Right renal pelvis (tissue), 4 donors: ENCODE data around the gene CHPF2. TPM values are rescaled to one million over a fixed set of nuclear protein-coding genes. Genes with fewer than 3 reads are reported as not detected.

Source experiments
- DNase-seq, 4 donors: peaks; one replicate each; pipeline ENCODE4 v3.0.0-alpha.2; 2013; ENCODE audit warnings: low read depth in 4 of 4, low spot score in 3 of 4, missing footprints in 1 of 4
- polyA plus RNA-seq, 4 donors: library from polyadenylated mRNA; unstranded; fragments of 120-200 nt; gene quantifications; one replicate each; pipeline ENCODE4 v1.2.1, GENCODE V29; 2013; ENCODE audit not compliant: insufficient read length in 4 of 4

CHPF2 gene
- polyA plus RNA-seq, 4 donors = 23.9 to 29.4 (median 25.3) TPM

DNA sequence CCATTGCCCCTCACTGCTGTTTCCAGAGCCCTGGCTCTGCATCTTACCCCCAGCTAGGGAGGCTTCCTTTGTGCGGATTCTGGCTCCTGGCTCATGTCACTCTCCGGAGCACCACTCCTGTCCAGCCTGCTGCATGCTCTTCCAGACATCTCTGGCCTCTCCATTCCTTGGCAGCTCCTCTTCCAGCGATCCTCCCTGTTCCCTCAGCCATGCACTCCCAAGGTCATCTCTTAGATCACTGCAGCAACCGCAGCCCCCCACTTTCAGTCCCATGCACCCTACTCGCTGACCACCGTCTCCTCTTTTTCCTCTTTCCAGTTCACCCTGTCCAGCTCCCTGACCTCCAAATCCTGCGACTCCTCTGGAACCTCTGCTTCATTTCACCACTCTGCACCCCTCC, 23.1 kb downstream of the CHPF2 start:
- DNase-seq = no peak

DNA sequence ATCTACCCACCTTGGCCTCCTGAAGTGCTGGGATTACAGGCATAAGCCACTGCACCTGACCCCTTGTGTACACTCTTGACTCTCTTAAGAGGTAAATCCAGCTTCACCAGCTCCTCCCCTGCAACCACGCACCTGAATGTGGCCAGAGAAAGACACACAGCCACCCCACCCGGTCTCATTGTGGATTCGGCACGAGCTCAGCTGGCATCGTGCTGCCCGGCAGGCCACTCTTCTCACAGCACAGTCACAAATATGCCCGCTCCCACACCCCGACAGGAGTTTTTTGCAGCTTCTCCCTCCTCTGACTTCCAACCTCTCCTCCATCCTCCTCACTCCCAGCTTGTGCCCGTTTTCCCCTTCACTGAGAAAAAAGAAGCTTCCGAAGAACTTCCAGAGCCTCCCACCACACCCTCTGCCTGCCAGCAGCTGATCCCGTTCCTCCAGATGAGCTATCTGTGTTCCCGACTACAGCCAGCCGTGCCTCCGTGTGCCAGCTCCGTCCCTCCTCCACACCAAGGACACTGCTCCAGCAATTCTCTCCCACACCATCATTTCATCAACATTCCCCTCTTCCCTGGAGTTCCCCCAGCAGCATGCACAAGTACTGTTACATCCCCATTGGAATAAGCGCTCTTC, 24.2 kb downstream of the CHPF2 start:
- no peak for DNase-seq

DNA sequence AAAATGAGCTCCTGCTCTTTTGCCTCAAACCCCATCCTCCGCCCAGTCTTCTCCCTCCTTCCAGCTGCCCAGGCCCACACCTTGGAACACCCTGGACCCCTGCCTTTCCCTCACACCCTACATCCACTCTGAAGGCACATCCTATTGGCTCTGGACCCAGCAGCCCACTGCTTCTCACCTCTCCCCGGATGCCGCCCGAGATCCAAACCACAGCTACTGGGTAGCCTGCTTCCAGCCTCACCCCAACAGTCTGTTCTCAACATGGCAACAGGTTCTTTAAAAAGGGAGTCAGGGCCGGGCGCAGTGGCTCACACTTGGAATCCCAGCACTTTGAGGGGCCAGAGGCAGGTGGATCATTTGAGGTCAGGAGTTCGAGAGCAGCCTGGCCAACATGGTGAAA, 25.7 kb downstream of the CHPF2 start:
- DNase-seq = no peak

DNA sequence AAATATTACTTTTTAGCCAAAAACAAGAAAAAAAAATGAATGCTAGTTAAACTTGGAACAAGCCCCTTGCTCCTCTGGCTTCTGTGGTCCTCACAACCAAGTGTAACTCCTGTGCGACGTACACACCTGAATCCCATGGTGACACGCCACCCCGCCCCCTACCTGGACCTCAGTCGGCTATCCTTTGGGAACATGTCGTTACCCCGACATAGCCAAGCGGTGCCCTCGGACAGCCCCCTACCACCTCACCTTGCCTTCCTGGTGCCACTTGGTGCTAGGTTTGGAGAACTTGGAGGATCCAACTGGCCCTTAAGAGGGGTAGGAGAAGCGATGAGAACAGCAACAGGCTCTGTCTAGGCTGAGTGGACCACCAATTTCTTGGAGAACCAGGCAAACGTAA, 28.2 kb downstream of the CHPF2 start:
- DNase-seq = no peak

DNA sequence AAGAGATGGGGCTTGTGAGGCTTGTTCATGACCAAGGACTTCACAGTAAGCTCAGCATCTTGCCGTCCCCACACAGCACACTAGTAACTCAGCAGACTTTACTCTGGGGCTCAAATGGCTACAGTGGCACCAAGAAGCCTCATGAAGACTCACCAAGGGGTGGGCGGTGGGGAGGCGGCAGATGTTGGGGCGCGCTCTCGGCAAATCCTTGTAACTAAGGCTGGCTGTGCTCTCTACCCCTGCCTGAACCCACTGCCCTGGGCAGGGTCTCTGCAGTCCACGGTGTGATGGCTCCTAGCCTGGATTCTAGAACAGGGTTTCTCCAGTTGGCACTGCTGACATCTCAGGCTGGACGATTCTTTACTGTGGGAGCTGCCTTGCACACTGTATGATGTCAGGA, 28.6 kb downstream of the CHPF2 start:
- no peak for DNase-seq

DNA sequence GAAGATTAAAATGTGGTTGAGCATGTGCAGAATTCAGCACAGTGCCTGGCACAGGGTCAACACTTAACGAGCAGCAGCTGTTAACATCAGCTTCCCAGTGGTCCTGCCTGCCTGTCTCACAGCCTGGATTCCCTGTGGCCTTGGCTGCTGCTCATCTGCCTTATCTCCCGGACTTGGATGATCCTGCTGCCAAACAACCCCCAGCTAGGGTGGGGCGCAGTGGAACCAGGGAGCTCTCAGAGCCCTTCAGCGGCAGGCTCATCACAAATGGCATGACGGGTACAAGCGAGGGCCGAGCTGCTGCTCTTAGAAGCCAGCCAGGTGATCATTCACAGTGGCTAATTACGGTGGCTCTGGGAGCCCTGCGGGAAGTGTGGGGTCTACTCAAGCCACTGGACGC, 29.2 kb downstream of the CHPF2 start:
- DNase-seq = no peak

DNA sequence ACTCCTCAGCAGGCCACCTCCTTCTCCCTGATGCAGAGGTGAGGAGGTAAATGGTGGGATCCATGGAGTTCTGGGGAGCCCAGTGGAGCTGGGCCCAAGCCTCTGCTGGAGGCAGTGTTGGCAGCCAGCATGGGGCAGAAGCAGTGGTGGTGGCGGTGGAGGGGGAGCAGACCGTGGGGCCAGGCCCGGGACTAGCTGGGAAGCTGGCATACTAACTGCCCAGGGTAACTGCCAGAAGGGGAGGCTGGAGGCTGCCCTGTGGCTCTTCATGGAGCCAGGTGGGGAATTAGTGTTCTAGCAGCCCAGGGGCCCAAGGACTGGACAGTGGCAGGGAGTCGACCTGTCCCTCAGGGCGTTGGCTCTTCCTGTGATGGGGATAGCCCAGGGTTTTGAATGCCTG, 32.3 kb downstream of the CHPF2 start:
- no peak for DNase-seq

DNA sequence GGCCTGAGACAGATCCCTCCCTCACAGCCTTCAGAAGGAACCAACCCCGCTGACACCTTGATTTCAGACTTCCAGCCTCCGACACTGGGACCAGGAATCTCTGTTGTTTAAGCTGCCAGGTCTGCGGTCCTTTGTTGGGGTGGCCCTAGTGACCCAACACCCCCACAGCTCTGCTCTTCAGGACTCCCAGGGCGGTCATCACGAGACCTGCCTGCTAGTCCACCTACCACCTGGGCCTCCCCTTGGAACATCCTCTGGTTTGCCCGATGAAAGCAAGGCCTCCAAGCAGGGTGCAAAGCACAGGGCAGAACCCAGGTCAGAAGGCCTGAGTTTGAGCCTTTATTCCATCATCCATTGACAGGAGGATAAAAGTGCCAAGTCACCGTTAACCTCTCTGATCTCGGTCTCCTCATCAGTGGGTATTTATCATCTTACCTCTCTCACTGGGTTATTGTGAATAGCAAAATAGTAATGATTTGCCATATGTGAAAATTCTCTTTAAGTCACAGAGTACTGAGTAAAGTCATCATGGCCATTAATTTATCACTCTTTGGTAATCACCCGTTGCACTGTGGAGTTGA, 33.2 kb downstream of the CHPF2 start:
- DNase-seq = no peak

DNA sequence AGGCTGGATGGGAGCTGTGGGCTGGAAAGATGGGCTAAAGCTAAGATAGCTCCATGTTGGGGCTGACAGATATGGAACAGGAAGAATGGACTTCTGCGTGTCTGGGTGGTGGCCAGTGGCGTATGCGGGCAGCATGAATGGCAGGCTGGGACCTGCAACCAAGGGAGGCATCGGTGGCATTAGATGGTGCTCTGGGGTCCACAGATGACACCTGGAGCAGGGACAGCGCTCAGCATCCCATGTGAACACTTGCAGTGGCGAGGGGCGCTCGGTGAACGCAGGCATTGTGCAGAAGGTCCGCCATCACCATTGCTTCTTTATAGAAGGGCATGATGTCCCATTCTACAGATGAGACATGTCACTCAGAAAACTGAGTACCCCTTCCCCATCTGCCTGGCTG, 37.2 kb downstream of the CHPF2 start:
- no peak for DNase-seq

DNA sequence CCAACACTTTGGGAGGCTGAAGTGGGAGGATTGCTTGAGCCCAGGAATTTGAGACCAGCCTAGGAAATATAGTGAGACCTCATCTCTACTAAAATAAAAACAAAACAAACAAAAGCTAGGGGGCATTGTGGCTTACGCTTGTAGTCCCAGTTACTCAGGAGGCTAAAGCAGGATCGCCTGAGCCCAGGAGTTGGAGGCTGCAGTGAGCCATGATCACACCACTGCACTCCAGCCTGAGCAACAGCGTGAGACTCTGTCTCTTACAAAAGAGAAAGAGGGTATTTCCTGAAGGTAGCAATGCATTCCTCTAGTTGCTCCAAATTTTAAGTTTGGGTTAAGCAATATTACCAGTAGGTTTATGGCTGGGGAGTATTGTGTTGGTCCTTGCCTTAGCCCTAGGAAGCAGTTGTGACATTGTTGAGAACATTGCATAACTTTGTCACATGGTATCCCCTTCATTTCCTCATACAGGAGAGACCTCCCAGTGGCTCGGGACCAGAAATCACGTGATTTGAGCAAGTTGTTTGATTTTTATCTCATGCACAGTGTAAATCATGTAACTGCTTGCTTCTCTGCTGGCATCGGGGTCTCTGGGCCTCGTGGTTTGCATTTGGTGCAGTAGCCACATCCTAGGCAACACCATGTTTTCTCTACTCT, 39.5 kb downstream of the CHPF2 start:
- no peak for DNase-seq

DNA sequence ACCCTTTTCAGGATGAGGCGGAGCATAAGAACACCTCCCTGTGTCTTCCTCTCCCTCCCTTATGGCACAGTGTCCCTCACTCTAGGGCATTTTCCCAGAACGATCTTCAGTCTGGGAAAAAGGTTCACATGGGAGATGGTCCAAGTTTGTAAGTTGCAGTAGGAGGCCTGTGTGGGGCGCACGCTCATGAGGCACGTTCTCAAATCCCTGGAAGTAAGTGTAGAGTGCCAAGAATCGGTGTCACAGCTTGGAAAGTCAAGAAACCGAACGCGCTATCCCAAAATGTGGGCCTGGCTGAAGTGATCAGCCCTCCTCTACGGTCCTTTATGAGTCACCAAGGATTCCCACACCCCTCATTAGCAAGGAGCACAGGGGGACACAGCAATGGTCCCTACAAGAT, 40.1 kb downstream of the CHPF2 start:
- DNase-seq = no peak

DNA sequence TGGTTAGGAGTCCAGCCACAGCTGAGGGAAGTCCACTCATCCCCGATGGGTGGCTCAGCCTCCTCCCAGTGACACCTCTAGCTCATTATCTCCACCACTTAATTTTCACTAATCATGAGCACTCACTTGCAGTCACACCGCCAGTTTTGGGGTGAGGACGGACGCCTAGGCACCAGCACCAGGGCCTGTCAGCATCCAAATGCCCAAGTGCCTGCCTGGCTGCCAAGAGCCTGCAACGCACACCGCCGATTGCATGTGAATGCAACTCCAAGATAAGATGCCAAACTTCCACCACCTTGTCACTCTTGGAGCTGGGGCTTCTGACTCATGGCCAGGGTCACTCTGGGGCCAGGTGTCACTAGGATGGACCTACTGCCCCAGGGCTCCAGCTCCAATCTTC, 40.6 kb downstream of the CHPF2 start:
- DNase-seq = no peak

DNA sequence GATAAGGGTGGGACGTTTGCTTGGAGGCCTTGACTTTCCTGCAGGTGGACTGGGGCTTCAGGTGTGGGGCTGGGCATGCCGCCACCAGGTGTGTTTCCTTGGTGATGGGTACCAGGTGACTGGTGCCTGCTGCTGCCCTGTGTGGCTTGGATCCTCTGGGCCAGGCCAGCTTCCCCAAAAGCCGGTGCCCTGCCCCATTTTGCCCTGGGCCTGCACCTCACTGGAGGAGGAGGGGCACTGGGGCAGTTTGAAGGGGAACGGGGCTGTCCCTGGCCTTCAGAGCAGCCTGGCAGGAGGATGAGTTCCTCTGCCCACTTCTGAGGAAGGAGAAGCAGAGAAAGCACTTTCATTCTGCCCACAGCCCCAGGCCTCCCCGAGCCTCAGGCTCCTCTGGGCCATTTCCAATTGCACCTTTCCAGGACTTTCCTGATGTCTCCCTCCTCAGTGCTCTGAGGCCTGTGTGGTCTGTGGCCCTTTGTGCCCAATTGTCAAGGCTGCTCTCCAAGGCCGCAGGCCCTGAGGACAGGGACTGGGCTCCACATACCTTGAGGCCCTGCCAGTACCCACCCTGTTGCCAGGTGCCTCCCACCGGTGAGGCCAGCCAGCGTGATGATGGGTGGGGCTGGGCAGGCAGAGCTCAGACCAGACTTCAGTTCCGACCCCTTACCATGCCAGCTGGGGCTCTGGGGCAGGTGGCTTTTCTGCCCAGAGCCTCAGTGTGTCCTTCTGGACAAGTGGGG, 41.5 kb downstream of the CHPF2 start:
- DNase-seq = no peak

DNA sequence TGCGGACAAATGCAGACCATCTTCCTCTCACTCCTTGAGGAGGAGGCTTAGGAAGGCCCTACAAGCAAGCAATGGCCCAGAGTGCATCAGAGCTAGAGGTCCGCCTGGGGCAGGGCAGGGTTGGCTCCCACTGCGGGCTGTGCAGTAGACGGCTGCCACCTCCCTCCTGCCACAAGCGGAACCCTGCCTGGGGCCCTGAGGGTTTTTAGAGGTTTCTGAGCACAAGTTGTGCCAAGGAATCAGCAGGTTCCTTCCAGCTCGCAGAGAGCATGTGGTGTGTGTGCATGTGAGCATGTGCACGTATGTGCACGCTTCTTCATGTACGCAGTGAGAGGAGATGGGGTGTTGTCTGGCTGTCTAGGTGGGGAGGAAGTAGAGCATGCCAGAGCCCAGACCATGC, 42.1 kb downstream of the CHPF2 start:
- no peak for DNase-seq

DNA sequence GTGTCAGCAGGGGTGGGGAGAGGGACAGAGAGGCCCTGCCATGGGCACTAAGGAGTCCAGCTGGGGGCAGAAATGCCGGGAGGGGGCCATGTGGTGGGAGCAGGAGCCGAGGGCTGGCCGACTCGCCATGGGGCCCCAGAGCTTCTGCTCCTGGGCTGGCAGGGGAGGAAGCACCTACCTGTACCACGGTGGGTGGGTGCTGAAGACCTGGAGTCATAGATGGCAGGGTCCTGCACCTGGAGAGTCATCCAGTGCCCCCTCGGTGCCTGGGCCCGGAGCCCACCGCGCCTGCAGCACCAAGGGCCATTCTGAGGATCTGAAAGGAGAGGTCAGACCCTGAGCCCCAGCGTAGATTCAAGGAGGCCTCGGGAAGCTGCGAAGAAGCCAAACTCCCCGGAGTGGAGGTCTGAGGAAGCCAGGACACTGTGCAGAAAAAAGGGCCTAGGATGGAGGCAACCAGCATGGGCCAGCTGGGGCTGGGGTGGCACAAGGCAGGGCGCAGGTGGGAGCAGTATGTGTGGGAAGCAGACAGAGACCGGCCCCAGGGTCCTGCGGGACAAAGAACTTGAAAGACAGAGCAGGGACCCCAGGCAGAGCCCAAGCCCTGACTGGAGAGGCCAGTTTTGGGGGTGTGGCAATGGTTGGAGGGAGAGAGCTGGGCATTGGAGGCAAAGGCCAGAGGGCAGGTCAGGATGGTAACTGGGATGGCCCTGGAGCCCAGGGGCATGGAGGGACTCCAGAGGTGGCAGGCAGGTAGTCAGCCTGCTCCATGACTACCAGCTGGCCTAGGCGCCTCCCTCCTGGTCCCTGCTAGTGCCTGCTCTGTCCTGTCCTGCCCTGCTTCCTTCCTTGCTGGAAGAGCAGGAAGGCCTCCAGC, 42.9 kb downstream of the CHPF2 start:
- DNase-seq = no peak

DNA sequence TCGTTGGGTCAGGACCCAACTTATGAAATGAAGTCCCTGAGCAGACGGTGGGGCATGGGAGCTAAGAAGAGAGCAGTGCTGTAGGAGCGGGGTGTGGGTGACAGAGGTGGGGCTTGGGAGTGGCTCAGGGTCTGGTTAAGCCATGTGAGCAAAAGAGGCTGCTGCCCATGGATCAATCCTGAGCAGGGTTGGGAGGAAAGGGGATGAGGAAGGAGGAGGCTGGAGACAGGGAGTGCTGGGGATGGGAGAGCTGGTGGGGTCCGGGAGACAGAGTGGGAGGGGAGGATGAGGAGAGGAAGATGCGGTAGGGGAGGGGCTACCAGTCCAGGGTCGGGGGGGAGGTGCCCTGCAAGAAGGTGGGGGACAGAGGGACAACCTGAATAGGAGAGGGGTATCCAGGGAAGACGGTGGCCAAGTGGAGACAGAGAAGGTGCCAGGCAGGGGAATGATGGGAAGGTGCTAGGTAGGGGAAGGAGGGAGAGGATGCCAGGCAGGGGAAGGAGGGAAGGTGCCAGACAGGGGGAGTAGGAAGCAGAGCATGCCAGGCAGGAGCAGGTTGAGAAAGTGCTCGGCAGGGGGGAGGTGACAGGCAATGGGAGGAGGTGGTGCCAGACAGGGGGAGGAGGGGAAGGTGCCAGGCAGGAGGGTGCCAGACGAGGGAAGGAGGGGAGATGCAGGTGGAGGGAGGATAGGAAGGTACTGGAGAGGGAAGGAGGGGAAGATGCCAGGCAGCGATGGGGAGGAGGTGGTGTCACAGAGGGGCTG, 43.7 kb downstream of the CHPF2 start:
- DNase-seq = no peak

DNA sequence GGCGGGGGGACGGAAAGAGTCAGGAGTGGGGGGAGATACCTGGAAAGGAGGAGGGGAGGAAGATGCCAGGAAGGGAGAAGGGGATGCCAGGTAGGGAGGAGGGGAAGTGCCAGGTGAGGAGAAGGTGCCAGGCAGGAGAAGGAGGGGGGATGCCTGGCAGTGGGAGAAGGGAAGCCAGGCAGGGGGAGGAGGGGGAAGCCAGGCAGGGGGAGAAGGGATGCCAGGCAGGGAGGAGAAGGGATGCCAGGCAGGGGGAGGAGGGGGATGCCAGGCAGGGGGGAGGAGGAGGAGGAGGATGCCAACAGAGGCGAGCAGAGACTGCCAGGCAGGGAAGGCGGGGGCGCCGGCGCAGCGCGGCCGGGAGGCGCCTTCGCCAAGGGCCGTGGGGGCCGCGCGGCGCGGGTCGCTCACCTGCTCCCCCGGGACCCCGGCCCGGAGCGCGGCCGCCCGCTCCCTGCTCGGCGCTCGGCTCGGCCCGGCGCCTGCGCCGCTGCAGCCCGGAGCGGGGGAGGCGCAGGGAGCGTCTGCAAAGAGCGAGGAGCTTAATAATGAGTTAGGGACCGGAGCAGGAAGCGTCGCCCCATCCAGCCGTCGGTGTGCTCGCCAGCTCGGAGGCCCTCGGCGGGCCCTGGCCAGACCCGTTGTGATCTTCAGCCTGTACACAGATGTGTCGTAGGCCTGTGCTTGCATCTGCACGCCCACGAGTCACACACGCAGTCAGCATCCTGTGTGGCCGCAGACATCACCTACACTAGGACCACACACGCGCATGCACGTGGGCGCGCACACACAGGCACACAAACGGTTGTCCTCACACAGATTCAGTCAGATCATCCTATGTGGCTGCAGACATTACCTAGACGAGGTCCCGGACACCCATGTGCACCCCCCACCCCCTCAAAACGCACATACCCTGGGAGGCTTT, 44.6 kb downstream of the CHPF2 start:
- peak in 3 of 4 donors; percentile 30 to 51 (median 39) for DNase-seq

DNA sequence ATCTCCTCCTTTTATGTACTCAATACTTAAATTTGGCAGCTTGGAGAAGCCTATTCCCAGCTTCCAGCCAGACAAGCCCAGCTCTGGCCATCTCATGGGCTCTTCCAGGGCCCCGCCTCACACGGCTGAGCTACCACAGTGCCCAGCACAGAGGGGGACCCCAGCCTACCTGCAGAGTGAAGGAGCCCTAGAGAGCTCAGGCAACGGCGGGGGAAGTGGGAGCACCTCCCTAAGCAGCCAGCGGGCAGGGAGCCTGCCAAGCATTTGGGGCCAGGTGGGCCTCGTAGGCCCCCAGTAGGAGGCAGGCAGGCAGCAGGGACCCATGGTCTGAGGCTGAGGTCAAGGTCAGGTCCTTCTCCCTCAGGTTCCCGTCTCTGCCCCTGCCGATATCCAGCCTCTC, 45.3 kb downstream of the CHPF2 start:
- DNase-seq = no peak

DNA sequence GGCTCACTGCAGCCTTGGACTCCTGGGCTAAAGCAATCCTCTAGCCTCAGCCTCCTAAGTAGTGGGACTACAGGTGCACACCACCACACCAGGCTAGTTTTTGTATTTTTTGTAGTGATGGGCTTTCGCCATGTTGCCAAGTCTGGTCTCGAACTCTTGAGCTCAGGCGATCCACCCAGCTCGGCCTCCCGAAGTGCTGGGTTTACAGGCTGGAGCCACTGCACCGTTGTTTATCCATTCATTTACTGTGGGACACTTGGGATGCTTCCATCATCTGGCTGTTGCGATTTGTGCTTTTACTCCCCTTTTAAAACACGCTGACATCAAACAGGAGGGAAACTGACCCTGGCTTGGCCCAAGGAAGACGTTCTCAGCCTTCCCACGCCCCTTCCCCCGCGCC, 46.7 kb downstream of the CHPF2 start:
- no peak for DNase-seq
